ENCODE results near the gene TGM5. TPM values are rescaled to one million over a fixed set of nuclear protein-coding genes. Genes with fewer than 3 reads are reported as not detected.

Gene TGM5
- total and polyA plus RNA-seq, 2 donors (not counting 3 experiments of a cell fraction or from before 2014, with no cell fraction given), result not detected

DNA sequence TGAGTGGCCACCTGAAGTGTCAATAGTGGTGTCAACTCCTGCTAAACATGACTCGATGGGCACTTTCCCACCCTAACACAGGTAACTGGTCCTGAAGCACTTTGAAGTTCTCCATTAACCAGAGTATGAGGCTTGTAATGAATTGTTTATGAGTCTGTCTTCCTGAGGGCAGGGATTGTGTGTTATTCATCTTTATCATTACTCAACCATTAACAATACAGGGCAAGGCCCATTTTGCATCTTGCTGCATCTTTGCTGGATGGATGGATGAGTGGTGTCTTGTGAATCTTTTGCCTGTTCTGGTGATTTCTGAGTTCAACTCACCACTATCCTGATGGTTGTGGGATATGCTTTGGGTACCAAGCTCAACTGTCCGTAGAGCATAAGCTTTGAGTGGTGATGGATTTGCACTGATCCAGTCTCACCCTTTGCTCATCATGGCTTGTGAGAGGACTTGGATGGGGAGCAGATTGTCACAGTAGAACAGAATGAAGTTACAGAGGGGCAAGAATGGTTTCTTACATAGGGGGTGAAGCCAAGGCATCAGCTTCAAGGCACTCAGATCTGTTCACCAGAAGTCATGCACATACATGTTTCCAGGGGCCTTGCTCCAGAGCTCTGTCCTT is 23.6 kb downstream of the TGM5 start:
- dilution Hi-C loops (cut with MboI; ENCODE audit: extremely low pct_ligation_motif_present, low sequenced_read_pairs) (no loop called here), intact Hi-C loops (cut with micrococcal nuclease) (no loop called here)
- Histone ChIP-seq H2AFZ (ENCODE audit: low read depth, low read length) (no peak overlapping the region), H3K9me1 (replicated peaks; ENCODE audit: control insufficient read depth, extremely low read depth, insufficient read depth, low read length) (no peaks in the 10 kb centered on the region), H4K20me1 (replicated peaks; ENCODE audit: control insufficient read depth, extremely low read depth, insufficient read depth, low read length) (no peaks in the 10 kb centered on the region), H3K79me2 (ENCODE audit: control insufficient read depth, insufficient read depth, low read length) (no peaks in the 10 kb centered on the region), H3K9ac (replicated peaks; ENCODE audit: extremely low read depth, insufficient read depth, low read length) (no peak overlapping the region), H3K4me2 (ENCODE audit: insufficient read depth, low read length) (no peak overlapping the region), H3K36me3 (ENCODE audit: control insufficient read depth in 2 of 2, extremely low read depth in 1 of 2, insufficient read depth in 2 of 2, low read length in 2 of 2) (no peaks in the 10 kb centered on the region), H3K4me3 (replicated peaks in 1 of 3; ENCODE audit: insufficient read depth in 1 of 3, low read depth in 1 of 3, low read length in 3 of 3) (no peak overlapping the region), H3K9me3 (replicated peaks; ENCODE audit: control insufficient read depth, insufficient read depth, low read length) (no peaks in the 10 kb centered on the region), H3K4me1 (ENCODE audit: control insufficient read depth, extremely low read depth, insufficient read depth, low read length) (no peaks in the 10 kb centered on the region), H3K27me3 (ENCODE audit: control insufficient read depth in 2 of 2, insufficient read depth in 2 of 2, low read length in 2 of 2) (peaks cover 11 to 14% of the 10 kb centered on the region in 2 experiments), H3K27ac (ENCODE audit: insufficient read depth, low read depth, low read length) (no peak overlapping the region)
- BruUV-seq (replicated peaks), result no TSS peak
- CTCF ChIA-PET, result interaction anchor here (1.4 to 3.2 kb wide), 2 partner anchors 17 to 18 kb away, joined by 3 to 18 read pairs; no protein-coding TSS in a partner anchor
- TF ChIP-seq FOS (IDR thresholded peaks at IDR 0.05; ENCODE audit: borderline replicate concordance, insufficient read depth, low read length), result no peak
- no peak for TF ChIP-seq MYC (IDR thresholded peaks at IDR 0.05; ENCODE audit: low read depth, low read length)
- TF ChIP-seq POLR2A (IDR thresholded peaks at IDR 0.05; ENCODE audit: low read depth, low read length), result no peak
- TF ChIP-seq POLR2AphosphoS5 (IDR thresholded peaks at IDR 0.05; ENCODE audit: insufficient read depth, low read depth, low read length), result no peak
- TF ChIP-seq EZH2 (IDR thresholded peaks at IDR 0.05; ENCODE audit: borderline replicate concordance, low read depth, low read length, severe bottlenecking), result no peak
- TF ChIP-seq GATA2 (IDR thresholded peaks at IDR 0.05; ENCODE audit: insufficient read depth, insufficient read length, low read depth, low read length), result no peak
- TF ChIP-seq, protein P1, sequence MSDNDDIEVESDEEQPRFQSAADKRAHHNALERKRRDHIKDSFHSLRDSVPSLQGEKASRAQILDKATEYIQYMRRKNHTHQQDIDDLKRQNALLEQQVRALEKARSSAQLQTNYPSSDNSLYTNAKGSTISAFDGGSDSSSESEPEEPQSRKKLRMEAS (IDR thresholded peaks at IDR 0.05; ENCODE audit: insufficient read depth, insufficient read length), result no peak
- TF ChIP-seq, protein P2, sequence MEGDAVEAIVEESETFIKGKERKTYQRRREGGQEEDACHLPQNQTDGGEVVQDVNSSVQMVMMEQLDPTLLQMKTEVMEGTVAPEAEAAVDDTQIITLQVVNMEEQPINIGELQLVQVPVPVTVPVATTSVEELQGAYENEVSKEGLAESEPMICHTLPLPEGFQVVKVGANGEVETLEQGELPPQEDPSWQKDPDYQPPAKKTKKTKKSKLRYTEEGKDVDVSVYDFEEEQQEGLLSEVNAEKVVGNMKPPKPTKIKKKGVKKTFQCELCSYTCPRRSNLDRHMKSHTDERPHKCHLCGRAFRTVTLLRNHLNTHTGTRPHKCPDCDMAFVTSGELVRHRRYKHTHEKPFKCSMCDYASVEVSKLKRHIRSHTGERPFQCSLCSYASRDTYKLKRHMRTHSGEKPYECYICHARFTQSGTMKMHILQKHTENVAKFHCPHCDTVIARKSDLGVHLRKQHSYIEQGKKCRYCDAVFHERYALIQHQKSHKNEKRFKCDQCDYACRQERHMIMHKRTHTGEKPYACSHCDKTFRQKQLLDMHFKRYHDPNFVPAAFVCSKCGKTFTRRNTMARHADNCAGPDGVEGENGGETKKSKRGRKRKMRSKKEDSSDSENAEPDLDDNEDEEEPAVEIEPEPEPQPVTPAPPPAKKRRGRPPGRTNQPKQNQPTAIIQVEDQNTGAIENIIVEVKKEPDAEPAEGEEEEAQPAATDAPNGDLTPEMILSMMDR (IDR thresholded peaks at IDR 0.05; ENCODE audit: extremely low read depth in 1 of 2, insufficient read depth in 1 of 2, low read depth in 1 of 2, low read length in 2 of 2), result no peak
- TF ChIP-seq JUN (IDR thresholded peaks at IDR 0.05; ENCODE audit: borderline replicate concordance, insufficient read depth, insufficient read length, low read depth), result no peak
- no peak for DNase-seq (ENCODE audit: low read depth, low spot score)
- POLR2A ChIA-PET, result no interaction called here
- no peak for FAIRE-seq
